ENCODE measurements around the gene KIAA0753.

DNA sequence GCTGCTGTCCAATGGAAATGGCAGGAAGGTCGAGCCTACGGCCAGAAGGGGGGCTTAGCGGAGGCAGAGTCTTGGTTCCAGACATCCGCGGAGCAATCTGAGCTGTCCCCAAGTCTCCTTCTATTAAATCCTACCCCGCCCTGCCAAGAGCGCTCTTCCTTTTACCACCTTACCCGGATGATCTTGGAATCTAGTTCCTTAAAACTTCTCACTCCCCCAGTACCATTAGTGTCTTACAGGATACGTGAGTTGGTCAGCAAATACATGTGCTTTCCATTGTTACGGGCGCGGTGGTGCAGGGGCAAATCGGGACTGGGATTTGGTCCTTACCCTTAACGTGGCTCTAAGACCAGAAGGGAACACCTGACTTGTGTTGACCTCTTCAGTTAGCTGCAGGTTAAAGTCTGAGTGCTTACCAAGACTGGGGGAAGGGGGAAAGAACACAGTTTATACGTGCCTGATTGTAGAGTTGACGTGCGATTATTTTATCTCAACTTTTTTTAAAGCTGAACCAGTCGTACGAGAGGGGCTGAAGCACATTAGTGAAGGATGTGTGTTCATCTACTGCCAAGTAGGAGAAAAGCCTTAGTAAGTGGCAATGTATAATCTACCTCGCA, 844 bp upstream of the KIAA0753 start:
- TF ChIP-seq CTCF (IDR thresholded peaks at IDR 0.05; ENCODE audit: low read length) (no peak), EZH2phosphoT487 (IDR thresholded peaks at IDR 0.05; ENCODE audit: low read length) (no peak)

Measured in MM.1S (cell line).